T-cell (primary cell): ENCODE data around the gene SSRP1. TPM values are rescaled to one million over a fixed set of nuclear protein-coding genes. Genes with fewer than 3 reads are reported as not detected.

ENCODE experiments used
- ATAC-seq, 4 experiments: fragments of 200-7000 bp in 3 of 4; fragments of 150-1000 bp in 1 of 4; cut with Tn5 transposase; replicated peaks in 1 of 4; 1 replicate in 3 of 4; 2 replicates in 1 of 4; pipeline ENCODE4 v1.10.0; 2021; ENCODE audit warnings: moderate library complexity in 3 of 4, mild to moderate bottlenecking in 2 of 4, moderate number of reproducible peaks in 1 of 4
- CTCF ChIA-PET, 2 donors: fragments of 300-600 bp; sonication (Branson Sonifier 250); formaldehyde crosslinking; loops; one replicate each; lab custom pipeline; 2022; ENCODE audit warnings: antibody characterized with exemption in 2 of 2; lab: Charles Lee
- POLR2A ChIA-PET, 2 donors: fragments of 300-600 bp; sonication (Branson Sonifier 250); formaldehyde crosslinking; loops; one replicate each; lab custom pipeline; 2022; ENCODE audit warnings: antibody characterized with exemption in 2 of 2; lab: Charles Lee
- DNase-seq, 35 experiments: peaks; one replicate each; pipeline versions ENCODE4 v3.0.0 to v3.0.0-alpha.2; 2013 to 2023
- H3K27ac ChIP-seq: one replicate; pipeline ENCODE4 v1.5.1; 2013; ENCODE audit warnings: low read length
- H3K27me3 ChIP-seq, 2 experiments: replicated peaks in 1 of 2; 1 replicate in 1 of 2; 2 replicates in 1 of 2; pipeline versions ENCODE4 v1.6.1 to v1.7.0; 2013; ENCODE audit warnings: low read length in 1 of 2, mixed read lengths in 1 of 2; ENCODE audit not compliant: control insufficient read depth in 2 of 2, insufficient read depth in 2 of 2; ENCODE audit errors: extremely low read depth in 1 of 2
- H3K36me3 ChIP-seq, 2 donors: 1 replicate in 1 of 2; 2 replicates in 1 of 2; pipeline versions ENCODE4 v1.6.1 to v1.7.0; 2013; ENCODE audit warnings: low read length in 1 of 2; ENCODE audit not compliant: control insufficient read depth in 2 of 2, insufficient read depth in 1 of 2; ENCODE audit errors: extremely low read depth in 1 of 2
- H3K4me1 ChIP-seq, 2 experiments: 1 replicate in 1 of 2; 2 replicates in 1 of 2; pipeline versions ENCODE4 v1.6.1 to v1.7.0; 2013; ENCODE audit warnings: low read length in 2 of 2, mixed read lengths in 1 of 2; ENCODE audit not compliant: insufficient read depth in 2 of 2, control insufficient read depth in 1 of 2; ENCODE audit errors: extremely low read depth in 1 of 2
- H3K4me3 ChIP-seq, 2 donors: 1 replicate in 1 of 2; 2 replicates in 1 of 2; pipeline versions ENCODE4 v1.5.1 to v1.7.0; 2013; ENCODE audit warnings: mild to moderate bottlenecking in 2 of 2, low read length in 1 of 2, moderate library complexity in 1 of 2; ENCODE audit not compliant: control insufficient read depth in 1 of 2; ENCODE audit errors: extremely low read depth in 1 of 2
- H3K9me3 ChIP-seq: 2 replicates; pipeline ENCODE4 v1.7.0; 2013
- H3K27ac Mint-ChIP-seq, 2 donors: one replicate each; pipeline ENCODE4 v1.8.0; 2020 to 2021; ENCODE audit warnings: mild to moderate bottlenecking in 2 of 2, mixed read lengths in 2 of 2
- H3K27me3 Mint-ChIP-seq, 2 donors: one replicate each; pipeline ENCODE4 v1.8.0; 2021 to 2022; ENCODE audit warnings: mixed read lengths in 2 of 2
- H3K36me3 Mint-ChIP-seq: one replicate; pipeline ENCODE4 v1.8.0; 2021; ENCODE audit warnings: mixed read lengths
- H3K4me1 Mint-ChIP-seq, 3 donors: one replicate each; pipeline ENCODE4 v1.8.0; 2020 to 2022; ENCODE audit warnings: mixed read lengths in 3 of 3, mild to moderate bottlenecking in 1 of 3
- H3K4me3 Mint-ChIP-seq, 3 donors: one replicate each; pipeline ENCODE4 v1.8.0; 2020 to 2022; ENCODE audit warnings: mild to moderate bottlenecking in 3 of 3, mixed read lengths in 3 of 3, moderate library complexity in 3 of 3
- H3K9me3 Mint-ChIP-seq, 3 donors: one replicate each; pipeline ENCODE4 v1.8.0; 2020 to 2022; ENCODE audit warnings: mixed read lengths in 3 of 3
- WGBS: methylation state at CpG from one replicate; pipeline ENCODE4 v1.1.5; 2013; ENCODE audit warnings: missing lambda C conversion rate; ENCODE audit not compliant: insufficient coverage; 5-methylcytosine and 5-hydroxymethylcytosine counted together
- total RNA-seq, 35 experiments: library from RNA in 6 of 35; stranded (reverse) in 6 of 35; fragments of 120-200 nt in 1 of 35; gene quantifications; one replicate each; pipeline versions ENCODE4 v1.2.1 to v1.2.4 and lab custom pipeline; 2013 to 2026

The SSRP1 gene
- total RNA-seq, 5 donors from 2014 or later (not counting 1 experiment from before 2014, with no cell fraction given): 50.2 to 78.1 (median 75.7) TPM

GRCh38 chr11:57306940-57307565 lies 28.6 kb downstream of the SSRP1 start:
- H3K27me3 Mint-ChIP-seq: no peaks in the 10 kb centered on the region
- WGBS: 71% methylated on average over 7 of the region's 9 CpGs
- POLR2A ChIA-PET: no interaction called here

GRCh38 chr11:57306161-57306876 lies 29.4 kb downstream of the SSRP1 start:
- Mint-ChIP-seq H3K4me3 (no peak overlapping the region), H3K27me3 (no peaks in the 10 kb centered on the region), H3K9me3 (no peaks in the 10 kb centered on the region), H3K4me1 (peaks cover 4 to 7% (median 5%) of the 10 kb centered on the region in 3 donors), H3K27ac (no peak overlapping the region), H3K36me3 (peaks cover 26% of the 10 kb centered on the region)
- CTCF ChIA-PET: interaction anchor here in 1 of 2 donors (0.6 kb wide), 1 partner anchor 62 kb away, joined by 4 read pairs; no protein-coding TSS in a partner anchor
- WGBS: 92% methylated on average over 10 of the region's 15 CpGs
- Histone ChIP-seq H3K27ac (no peak overlapping the region), H3K27me3 (peaks cover 0 to under 1% of the 10 kb centered on the region in 2 experiments), H3K4me3 (no peak overlapping the region), H3K9me3 (no peaks in the 10 kb centered on the region), H3K36me3 (no peaks in the 10 kb centered on the region), H3K4me1 (peaks cover 0 to 7% of the 10 kb centered on the region in 2 experiments)
- no peak for ATAC-seq
- POLR2A ChIA-PET: no interaction called here
- no peak for DNase-seq

More at GRCh38 chr11:57306940-57307565, 28.6 kb downstream of the SSRP1 start:
- H3K27ac Mint-ChIP-seq: no peak overlapping the region
- Histone ChIP-seq H3K27me3 (peaks cover 0 to 3% of the 10 kb centered on the region in 2 experiments), H3K4me1 (peaks cover 0 to 15% of the 10 kb centered on the region in 2 experiments), H3K27ac (no peak overlapping the region), H3K4me3 (no peak overlapping the region), H3K9me3 (no peaks in the 10 kb centered on the region), H3K36me3 (no peaks in the 10 kb centered on the region)
- H3K36me3 Mint-ChIP-seq: peaks cover 18% of the 10 kb centered on the region
- H3K9me3 Mint-ChIP-seq: no peaks in the 10 kb centered on the region
- no peak overlapping the region for H3K4me3 Mint-ChIP-seq
- DNase-seq (no peak), ATAC-seq (no peak)
- H3K4me1 Mint-ChIP-seq: peaks cover 8 to 11% (median 10%) of the 10 kb centered on the region in 3 donors
- CTCF ChIA-PET: interaction anchor here in 1 of 2 donors (0.6 kb wide), 1 partner anchor 63 kb away, joined by 4 read pairs; no protein-coding TSS in a partner anchor

GRCh38 chr11:57305523-57305922 lies 30.2 kb downstream of the SSRP1 start:
- no peak for ATAC-seq

GRCh38 chr11:57303990-57304579 lies 31.6 kb downstream of the SSRP1 start:
- Mint-ChIP-seq H3K27ac (no peak overlapping the region), H3K27me3 (no peaks in the 10 kb centered on the region), H3K4me3 (no peak overlapping the region), H3K9me3 (peaks cover 0 to 7% (median 5%) of the 10 kb centered on the region in 3 donors), H3K4me1 (peaks cover 0 to 7% (median 0%) of the 10 kb centered on the region in 3 donors), H3K36me3 (peaks cover 41% of the 10 kb centered on the region)
- no peak for ATAC-seq
- DNase-seq: no peak
- H3K27me3 ChIP-seq: no peaks in the 10 kb centered on the region
- whole genome bisulfite sequencing: 92% methylated on average over 2 of the region's 8 CpGs
- no peak overlapping the region for H3K4me3 ChIP-seq
- H3K27ac ChIP-seq: no peak overlapping the region
- H3K9me3 ChIP-seq: no peaks in the 10 kb centered on the region
- ChIA-PET POLR2A (interaction anchor here in 1 of 2 donors (0.6 kb wide), 1 partner anchor 1709 kb away, joined by 3 read pairs; no protein-coding TSS in a partner anchor), CTCF (no interaction called here)
- no peaks in the 10 kb centered on the region for H3K4me1 ChIP-seq
- peaks cover 3 to 14% of the 10 kb centered on the region in 2 donors for H3K36me3 ChIP-seq

More at GRCh38 chr11:57305523-57305922, 30.2 kb downstream of the SSRP1 start:
- Histone ChIP-seq H3K27me3 (no peaks in the 10 kb centered on the region), H3K4me3 (no peak overlapping the region), H3K36me3 (peaks cover 0 to under 1% of the 10 kb centered on the region in 2 donors), H3K27ac (no peak overlapping the region), H3K9me3 (no peaks in the 10 kb centered on the region), H3K4me1 (no peaks in the 10 kb centered on the region)
- H3K36me3 Mint-ChIP-seq: peaks cover 34% of the 10 kb centered on the region
- no peaks in the 10 kb centered on the region for H3K27me3 Mint-ChIP-seq
- CTCF ChIA-PET: no interaction called here
- H3K27ac Mint-ChIP-seq: no peak overlapping the region
- no peak for DNase-seq
- POLR2A ChIA-PET: no interaction called here
- H3K4me1 Mint-ChIP-seq: peaks cover 0 to 7% (median 0%) of the 10 kb centered on the region in 3 donors
- H3K9me3 Mint-ChIP-seq: no peaks in the 10 kb centered on the region
- 83% methylated on average over 5 of the region's 8 CpGs for WGBS
- no peak overlapping the region for H3K4me3 Mint-ChIP-seq

GRCh38 chr11:57303280-57303989 lies 32.3 kb downstream of the SSRP1 start:
- no peaks in the 10 kb centered on the region for H3K9me3 ChIP-seq
- H3K27me3 Mint-ChIP-seq: no peaks in the 10 kb centered on the region
- 91% methylated on average over 17 of the region's 17 CpGs for WGBS
- H3K27ac ChIP-seq: no peak overlapping the region
- ChIA-PET POLR2A (interaction anchor here in 1 of 2 donors (0.6 kb wide), 1 partner anchor 1710 kb away, joined by 3 read pairs; no protein-coding TSS in a partner anchor), CTCF (no interaction called here)
- no peak overlapping the region for H3K4me3 ChIP-seq
- no peaks in the 10 kb centered on the region for H3K4me1 ChIP-seq
- ATAC-seq: no peak
- peaks cover 0 to 7% (median 0%) of the 10 kb centered on the region in 3 donors for H3K4me1 Mint-ChIP-seq
- H3K36me3 Mint-ChIP-seq: peaks cover 48% of the 10 kb centered on the region
- no peak for DNase-seq
- H3K27ac Mint-ChIP-seq: no peak overlapping the region
- H3K27me3 ChIP-seq: no peaks in the 10 kb centered on the region
- H3K9me3 Mint-ChIP-seq: peaks cover 0 to 9% (median 8%) of the 10 kb centered on the region in 3 donors
- H3K4me3 Mint-ChIP-seq: no peak overlapping the region
- peaks cover 3 to 14% of the 10 kb centered on the region in 2 donors for H3K36me3 ChIP-seq
